ENCODE measurements around the gene PLPPR4. TPM values are rescaled to one million over a fixed set of nuclear protein-coding genes. Genes with fewer than 3 reads are reported as not detected.

PLPPR4 gene
- total and polyA plus RNA-seq, 2 experiments from 2014 or later = 0.68 to 1.2 TPM

DNA sequence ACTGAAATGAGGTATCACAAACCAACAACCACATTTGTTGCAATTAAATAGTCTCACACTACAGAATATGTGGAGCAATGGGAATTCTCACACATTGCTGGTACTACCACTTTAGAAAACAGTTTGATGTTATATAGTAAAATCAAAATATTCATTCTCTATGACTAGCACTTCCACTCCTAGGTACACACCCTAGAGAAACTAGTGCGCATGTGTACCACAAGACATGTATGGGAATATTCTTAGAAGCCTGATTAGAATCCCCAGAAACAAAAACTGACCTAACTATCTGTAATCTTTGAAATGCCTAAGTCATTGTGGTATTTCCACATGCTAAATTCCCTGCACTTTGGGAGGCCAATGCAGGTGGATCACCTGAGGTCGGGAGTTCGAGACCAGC is 18.1 kb upstream of the PLPPR4 start:
- Histone ChIP-seq H4K20me1 (ENCODE audit: insufficient read depth, poor library complexity, severe bottlenecking) (no peaks in the 10 kb centered on the region), H3K9me2 (replicated peaks; ENCODE audit: insufficient read depth) (no peaks in the 10 kb centered on the region), H3K4me1 (ENCODE audit: insufficient read depth) (no peaks in the 10 kb centered on the region), H3K9me3 (ENCODE audit: low read depth) (no peaks in the 10 kb centered on the region), H3K4me3 (no peak overlapping the region), H3K79me2 (no peaks in the 10 kb centered on the region), H3K27ac (no peak overlapping the region), H3K27me3 (no peaks in the 10 kb centered on the region), H2AFZ (no peak overlapping the region), H3K4me2 (no peak overlapping the region), H3K36me3 (replicated peaks; ENCODE audit: insufficient read depth, low read depth) (no peaks in the 10 kb centered on the region)
- TF ChIP-seq EZH2phosphoT487 (IDR thresholded peaks at IDR 0.05; ENCODE audit: low read depth, severe bottlenecking, unreplicated experiment) = no peak
- no peak for TF ChIP-seq CTCF (IDR thresholded peaks at IDR 0.05; ENCODE audit: poor library complexity)
- no peak for TF ChIP-seq EZH2 (IDR thresholded peaks at IDR 0.05; ENCODE audit: borderline replicate concordance)
- DNase-seq (ENCODE audit: low spot score) = no peak
- 85% methylated on average over 3 of the region's 3 CpGs for WGBS (ENCODE audit: low lambda C conversion rate, missing lambda C conversion rate)

- DNase-seq (ENCODE audit: low spot score) = no peak
These were observed 17.1 kb upstream of the PLPPR4 start for GRCh38 chr1:99247199-99247598.

DNA sequence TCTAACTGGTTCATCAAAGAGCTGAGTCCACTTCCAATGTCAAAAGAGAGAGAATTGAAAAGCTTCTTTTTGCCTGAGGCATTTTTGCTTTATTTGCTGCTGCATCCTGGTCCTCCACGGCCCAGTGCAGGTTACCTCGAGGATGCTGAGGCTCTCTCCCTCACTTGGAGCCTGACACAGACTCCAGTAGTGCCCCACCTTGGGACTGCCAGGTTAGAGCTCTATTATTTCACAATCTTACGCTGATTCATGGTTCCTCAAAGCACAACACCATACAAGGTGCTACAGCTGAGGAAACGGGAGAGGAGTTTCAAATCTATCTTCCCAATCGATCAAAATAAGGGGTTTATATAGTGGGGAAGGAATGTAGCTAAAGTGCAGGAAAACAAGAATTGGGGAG is 13.6 kb upstream of the PLPPR4 start:
- no peak for DNase-seq (ENCODE audit: low spot score)
- H3K27me3 ChIP-seq = no peaks in the 10 kb centered on the region
- no peak overlapping the region for H3K4me3 ChIP-seq
- no peak overlapping the region for H3K27ac ChIP-seq
- H3K36me3 ChIP-seq (replicated peaks; ENCODE audit: insufficient read depth, low read depth) = no peaks in the 10 kb centered on the region
- no peaks in the 10 kb centered on the region for H3K9me3 ChIP-seq (ENCODE audit: low read depth)
- TF ChIP-seq CTCF (IDR thresholded peaks at IDR 0.05; ENCODE audit: poor library complexity) (no peak), EZH2 (IDR thresholded peaks at IDR 0.05; ENCODE audit: borderline replicate concordance) (no peak), EZH2phosphoT487 (IDR thresholded peaks at IDR 0.05; ENCODE audit: low read depth, severe bottlenecking, unreplicated experiment) (no peak)
- no peaks in the 10 kb centered on the region for H3K9me2 ChIP-seq (replicated peaks; ENCODE audit: insufficient read depth)
- 88% methylated on average over 5 of the region's 5 CpGs for WGBS (ENCODE audit: low lambda C conversion rate, missing lambda C conversion rate)
- H3K79me2 ChIP-seq = no peaks in the 10 kb centered on the region
- H3K4me1 ChIP-seq (ENCODE audit: insufficient read depth) = no peaks in the 10 kb centered on the region
- no peaks in the 10 kb centered on the region for H4K20me1 ChIP-seq (ENCODE audit: insufficient read depth, poor library complexity, severe bottlenecking)
- no peak overlapping the region for H2AFZ ChIP-seq
- H3K4me2 ChIP-seq = no peak overlapping the region

More at GRCh38 chr1:99247199-99247598, 17.1 kb upstream of the PLPPR4 start:
- TF ChIP-seq EZH2 (IDR thresholded peaks at IDR 0.05; ENCODE audit: borderline replicate concordance) (no peak), EZH2phosphoT487 (IDR thresholded peaks at IDR 0.05; ENCODE audit: low read depth, severe bottlenecking, unreplicated experiment) (no peak), CTCF (IDR thresholded peaks at IDR 0.05; ENCODE audit: poor library complexity) (no peak)
- Histone ChIP-seq H3K4me2 (no peak overlapping the region), H3K27me3 (no peaks in the 10 kb centered on the region), H3K36me3 (replicated peaks; ENCODE audit: insufficient read depth, low read depth) (no peaks in the 10 kb centered on the region), H3K27ac (no peak overlapping the region), H2AFZ (no peak overlapping the region), H3K4me1 (ENCODE audit: insufficient read depth) (no peaks in the 10 kb centered on the region), H4K20me1 (ENCODE audit: insufficient read depth, poor library complexity, severe bottlenecking) (no peaks in the 10 kb centered on the region), H3K9me2 (replicated peaks; ENCODE audit: insufficient read depth) (no peaks in the 10 kb centered on the region), H3K9me3 (ENCODE audit: low read depth) (no peaks in the 10 kb centered on the region), H3K4me3 (no peak overlapping the region), H3K79me2 (no peaks in the 10 kb centered on the region)
- 89% methylated on average over 2 of the region's 2 CpGs for WGBS (ENCODE audit: low lambda C conversion rate, missing lambda C conversion rate)

GRCh38 chr1:99251308-99251707 is 13.0 kb upstream of the PLPPR4 start:
- H3K9me3 ChIP-seq (ENCODE audit: low read depth) = no peaks in the 10 kb centered on the region
- no peak overlapping the region for H2AFZ ChIP-seq
- no peaks in the 10 kb centered on the region for H3K27me3 ChIP-seq
- no peaks in the 10 kb centered on the region for H3K9me2 ChIP-seq (replicated peaks; ENCODE audit: insufficient read depth)
- no peak overlapping the region for H3K4me2 ChIP-seq
- no peaks in the 10 kb centered on the region for H3K36me3 ChIP-seq (replicated peaks; ENCODE audit: insufficient read depth, low read depth)
- no peaks in the 10 kb centered on the region for H4K20me1 ChIP-seq (ENCODE audit: insufficient read depth, poor library complexity, severe bottlenecking)
- H3K27ac ChIP-seq = no peak overlapping the region
- 91% methylated on average over 1 of the region's 1 CpG for WGBS (ENCODE audit: low lambda C conversion rate, missing lambda C conversion rate)
- H3K4me3 ChIP-seq = no peak overlapping the region
- DNase-seq (ENCODE audit: low spot score) = no peak
- no peaks in the 10 kb centered on the region for H3K4me1 ChIP-seq (ENCODE audit: insufficient read depth)
- TF ChIP-seq CTCF (IDR thresholded peaks at IDR 0.05; ENCODE audit: poor library complexity) (no peak), EZH2phosphoT487 (IDR thresholded peaks at IDR 0.05; ENCODE audit: low read depth, severe bottlenecking, unreplicated experiment) (no peak), EZH2 (IDR thresholded peaks at IDR 0.05; ENCODE audit: borderline replicate concordance) (no peak)
- no peaks in the 10 kb centered on the region for H3K79me2 ChIP-seq
